Caco-2 (cell line): Measurements from ENCODE around the gene IGSF3. TPM values are rescaled to one million over a fixed set of nuclear protein-coding genes. Genes with fewer than 3 reads are reported as not detected.

Experiments
- BruUV-seq: library from RNA; stranded (reverse); fragments of 400-500 nt; replicated peaks from 2 replicates; lab custom pipeline; 2021; lab: Mats Ljungman, UMichigan
- CTCF ChIA-PET: fragments of 300-600 bp; sonication (Branson Sonifier 250); formaldehyde crosslinking; loops from one replicate; lab custom pipeline; 2022; ENCODE audit warnings: antibody characterized with exemption; lab: Charles Lee
- POLR2A ChIA-PET: fragments of 300-600 bp; sonication (Branson Sonifier 250); formaldehyde crosslinking; loops from one replicate; lab custom pipeline; 2022; ENCODE audit warnings: antibody characterized with exemption; lab: Charles Lee
- DNase-seq, 2 experiments: peaks; one replicate each; pipeline versions ENCODE4 v3.0.0 to v3.0.0-alpha.2; 2020 to 2022
- H3K27me3 ChIP-seq: replicated peaks from 2 replicates; pipeline ENCODE4 v1.6.0; 2011; ENCODE audit warnings: low read length; ENCODE audit not compliant: control insufficient read depth, insufficient read depth
- H3K36me3 ChIP-seq: 2 replicates; pipeline ENCODE4 v1.5.1; 2011; ENCODE audit warnings: low read length; ENCODE audit not compliant: control insufficient read depth, insufficient read depth
- H3K4me1 ChIP-seq: fragments of 250-450 bp; sonication (Bioruptor Pico); 2 replicates; pipeline ENCODE4 v1.5.1; 2020; ENCODE audit warnings: mild to moderate bottlenecking
- H3K4me3 ChIP-seq: 2 replicates; pipeline ENCODE4 v1.5.1; 2011; ENCODE audit warnings: low read depth, mild to moderate bottlenecking, control low read depth, low read length
- H3K9me3 ChIP-seq: fragments of 250-450 bp; sonication (Bioruptor Pico); 2 replicates; pipeline ENCODE4 v1.5.1; 2020; ENCODE audit warnings: mild to moderate bottlenecking, moderate library complexity
- H3K27ac Mint-ChIP-seq: one replicate; pipeline ENCODE4 v1.8.0; 2022; ENCODE audit warnings: mixed read lengths; ENCODE audit not compliant: unreplicated experiment
- H3K27me3 Mint-ChIP-seq: one replicate; pipeline ENCODE4 v1.8.0; 2022; ENCODE audit warnings: mixed read lengths; ENCODE audit not compliant: insufficient read depth, unreplicated experiment
- H3K36me3 Mint-ChIP-seq: one replicate; pipeline ENCODE4 v1.8.0; 2022; ENCODE audit warnings: mild to moderate bottlenecking, mixed read lengths; ENCODE audit not compliant: insufficient read depth, unreplicated experiment
- H3K4me1 Mint-ChIP-seq: one replicate; pipeline ENCODE4 v1.8.0; 2022; ENCODE audit warnings: low read depth, mixed read lengths; ENCODE audit not compliant: unreplicated experiment
- H3K4me3 Mint-ChIP-seq: one replicate; pipeline ENCODE4 v1.8.0; 2022; ENCODE audit warnings: mild to moderate bottlenecking, moderate library complexity, mixed read lengths; ENCODE audit not compliant: unreplicated experiment
- H3K9me3 Mint-ChIP-seq: one replicate; pipeline ENCODE4 v1.8.0; 2022; ENCODE audit warnings: mixed read lengths; ENCODE audit not compliant: unreplicated experiment
- CTCF ChIP-seq, 2 experiments: fragments of 200-600 bp in 1 of 2; IDR thresholded peaks; 1 replicate in 1 of 2; 2 replicates in 1 of 2; pipeline versions ENCODE4 v1.5.1 to v1.8.0; 2011 to 2022; ENCODE audit warnings: antibody characterized with exemption in 1 of 2, control low read depth in 1 of 2, inconsistent platforms in 1 of 2, low read depth in 1 of 2, low read length in 1 of 2, mild to moderate bottlenecking in 1 of 2, moderate library complexity in 1 of 2; ENCODE audit not compliant: insufficient read depth in 1 of 2, severe bottlenecking in 1 of 2, unreplicated experiment in 1 of 2
- intact Hi-C: fragments of 100-400 bp; cut with micrococcal nuclease; formaldehyde crosslinking; loops from one replicate; pipeline ENCODE4 v1.10.0; 2022; ENCODE audit not compliant: unreplicated experiment
- total RNA-seq: library from RNA; stranded (reverse); gene quantifications from 2 replicates; pipeline ENCODE4 v1.2.3, GENCODE V29; 2022

IGSF3 gene
- total RNA-seq, 1 experiment from 2014 or later, result 24.0 TPM

- no peaks in the 10 kb centered on the region for H3K4me1 ChIP-seq
- Mint-ChIP-seq H3K36me3 (peaks cover 9% of the 10 kb centered on the region), H3K9me3 (no peaks in the 10 kb centered on the region), H3K27ac (no peak overlapping the region), H3K4me1 (no peaks in the 10 kb centered on the region), H3K27me3 (no peaks in the 10 kb centered on the region), H3K4me3 (no peak overlapping the region)
- no peak overlapping the region for H3K4me3 ChIP-seq
- H3K36me3 ChIP-seq, result no peaks in the 10 kb centered on the region
- POLR2A ChIA-PET, result no interaction called here
- BruUV-seq, result no TSS peak
- H3K9me3 ChIP-seq, result no peaks in the 10 kb centered on the region
- TF ChIP-seq CTCF (IDR thresholded peaks at IDR 0.05; ENCODE audit: insufficient read depth in 1 of 2, low read depth in 1 of 2, low read length in 1 of 2, severe bottlenecking in 1 of 2, unreplicated experiment in 1 of 2), result no peak
- intact Hi-C loops, result no loop called here
- H3K27me3 ChIP-seq, result no peaks in the 10 kb centered on the region
- no peak for DNase-seq
- CTCF ChIA-PET, result no interaction called here
Measured at GRCh38 chr1:116531917-116532316, 135.6 kb downstream of the IGSF3 start.

- DNase-seq, result no peak
- H3K4me3 ChIP-seq, result no peak overlapping the region
- H3K36me3 ChIP-seq, result no peaks in the 10 kb centered on the region
- no peak overlapping the region for H3K4me3 Mint-ChIP-seq
- no peaks in the 10 kb centered on the region for H3K27me3 ChIP-seq
- no peaks in the 10 kb centered on the region for H3K4me1 Mint-ChIP-seq
- peaks cover 9% of the 10 kb centered on the region for H3K36me3 Mint-ChIP-seq
- POLR2A ChIA-PET, result no interaction called here
- BruUV-seq, result no TSS peak
- intact Hi-C loops, result no loop called here
- no peaks in the 10 kb centered on the region for H3K9me3 ChIP-seq
- no peak overlapping the region for H3K27ac Mint-ChIP-seq
- no peaks in the 10 kb centered on the region for H3K9me3 Mint-ChIP-seq
- no peak for TF ChIP-seq CTCF (IDR thresholded peaks at IDR 0.05; ENCODE audit: insufficient read depth in 1 of 2, low read depth in 1 of 2, low read length in 1 of 2, severe bottlenecking in 1 of 2, unreplicated experiment in 1 of 2)
- no peaks in the 10 kb centered on the region for H3K27me3 Mint-ChIP-seq
- CTCF ChIA-PET, result no interaction called here
- no peaks in the 10 kb centered on the region for H3K4me1 ChIP-seq
Measured at GRCh38 chr1:116529681-116530080, 137.9 kb downstream of the IGSF3 start.

GRCh38 chr1:116529199-116529631, 138.3 kb downstream of the IGSF3 start:
- no TSS peak for BruUV-seq
- TF ChIP-seq CTCF (IDR thresholded peaks at IDR 0.05; ENCODE audit: insufficient read depth in 1 of 2, low read depth in 1 of 2, low read length in 1 of 2, severe bottlenecking in 1 of 2, unreplicated experiment in 1 of 2), result no peak
- no peaks in the 10 kb centered on the region for H3K9me3 ChIP-seq
- intact Hi-C loops, result no loop called here
- H3K4me1 ChIP-seq, result no peaks in the 10 kb centered on the region
- H3K36me3 ChIP-seq, result no peaks in the 10 kb centered on the region
- no peak for DNase-seq
- H3K27me3 Mint-ChIP-seq, result no peaks in the 10 kb centered on the region
- ChIA-PET CTCF (no interaction called here), POLR2A (no interaction called here)
- no peaks in the 10 kb centered on the region for H3K4me1 Mint-ChIP-seq
- no peak overlapping the region for H3K27ac Mint-ChIP-seq
- H3K4me3 Mint-ChIP-seq, result no peak overlapping the region
- no peak overlapping the region for H3K4me3 ChIP-seq
- H3K36me3 Mint-ChIP-seq, result peaks cover 9% of the 10 kb centered on the region
- no peaks in the 10 kb centered on the region for H3K27me3 ChIP-seq
- no peaks in the 10 kb centered on the region for H3K9me3 Mint-ChIP-seq
